ENCODE data around the gene CAPN1.

- TF ChIP-seq ZNF274 (IDR thresholded peaks at IDR 0.05; ENCODE audit: low read depth, low read length), result no peak
- no peak for TF ChIP-seq YY1 (IDR thresholded peaks at IDR 0.05; ENCODE audit: insufficient read depth, insufficient read length)
Observed at GRCh38 chr11:65214212-65214845, 32.6 kb downstream of the CAPN1 start.
